Trophoblast cell (in vitro differentiated cells and primary cell): ENCODE measurements around the gene PDIA4.

Source experiments
- DNase-seq, 2 donors: peaks; one replicate each; pipeline ENCODE4 v3.0.0-alpha.2; 2016
- H2AFZ ChIP-seq: 2 replicates; pipeline ENCODE4 v1.6.1; 2013; ENCODE audit warnings: low read length, moderate library complexity, mild to moderate bottlenecking; ENCODE audit not compliant: insufficient read depth, poor library complexity
- H2AK5ac ChIP-seq: 2 replicates; pipeline ENCODE4 v1.6.1; 2013; ENCODE audit warnings: mild to moderate bottlenecking, low read length
- H2BK120ac ChIP-seq: 2 replicates; pipeline ENCODE4 v1.6.1; 2013; ENCODE audit warnings: low read length, mild to moderate bottlenecking, moderate library complexity; ENCODE audit not compliant: insufficient read depth, poor library complexity
- H2BK12ac ChIP-seq: 2 replicates; pipeline ENCODE4 v1.6.1; 2013; ENCODE audit warnings: mild to moderate bottlenecking, low read length, moderate library complexity
- H2BK5ac ChIP-seq: 2 replicates; pipeline ENCODE4 v1.6.1; 2013; ENCODE audit warnings: low read length, low read depth, moderate library complexity, mild to moderate bottlenecking; ENCODE audit not compliant: poor library complexity
- H3K14ac ChIP-seq: 2 replicates; pipeline ENCODE4 v1.6.1; 2013; ENCODE audit warnings: mild to moderate bottlenecking, low read length
- H3K18ac ChIP-seq: 2 replicates; pipeline ENCODE4 v1.6.1; 2013; ENCODE audit warnings: mild to moderate bottlenecking, low read length
- H3K23ac ChIP-seq: 2 replicates; pipeline ENCODE4 v1.6.1; 2013; ENCODE audit warnings: low read length
- H3K27ac ChIP-seq: 2 replicates; pipeline ENCODE4 v1.5.1; 2013; ENCODE audit warnings: low read depth, mild to moderate bottlenecking, inconsistent platforms, low read length, moderate library complexity
- H3K27me3 ChIP-seq: 2 replicates; pipeline ENCODE4 v1.6.1; 2013; ENCODE audit warnings: inconsistent platforms, mild to moderate bottlenecking, low read length, moderate library complexity; ENCODE audit not compliant: insufficient read depth
- H3K36me3 ChIP-seq, 2 experiments: 1 replicate in 1 of 2; 2 replicates in 1 of 2; pipeline ENCODE4 v1.6.1; 2013; ENCODE audit warnings: low read length in 2 of 2, mild to moderate bottlenecking in 2 of 2, moderate library complexity in 1 of 2; ENCODE audit not compliant: insufficient read depth in 2 of 2, control insufficient read depth in 1 of 2
- H3K4ac ChIP-seq: 2 replicates; pipeline ENCODE4 v1.6.1; 2013; ENCODE audit warnings: low read depth, mild to moderate bottlenecking, low read length, moderate library complexity
- H3K4me1 ChIP-seq, 2 experiments: 1 replicate in 1 of 2; 2 replicates in 1 of 2; pipeline ENCODE4 v1.6.1; 2013; ENCODE audit warnings: low read length in 2 of 2, mild to moderate bottlenecking in 2 of 2, moderate library complexity in 1 of 2; ENCODE audit not compliant: insufficient read depth in 2 of 2, control insufficient read depth in 1 of 2
- H3K4me2 ChIP-seq: 2 replicates; pipeline ENCODE4 v1.6.1; 2013; ENCODE audit warnings: inconsistent platforms, mild to moderate bottlenecking, low read length, moderate library complexity
- H3K4me3 ChIP-seq: 2 replicates; pipeline ENCODE4 v1.5.1; 2013; ENCODE audit warnings: mild to moderate bottlenecking, low read depth, low read length, inconsistent platforms
- H3K79me1 ChIP-seq: one replicate; pipeline ENCODE4 v1.6.1; 2013; ENCODE audit warnings: low read length
- H3K79me2 ChIP-seq: 2 replicates; pipeline ENCODE4 v1.6.1; 2013; ENCODE audit warnings: low read length, mild to moderate bottlenecking; ENCODE audit not compliant: control insufficient read depth, insufficient read depth, poor library complexity
- H3K9ac ChIP-seq: 2 replicates; pipeline ENCODE4 v1.6.1; 2013; ENCODE audit warnings: mild to moderate bottlenecking, low read length
- H3K9me3 ChIP-seq: 2 replicates; pipeline ENCODE4 v1.6.1; 2013; ENCODE audit warnings: low read depth, mild to moderate bottlenecking, control low read depth, inconsistent platforms, low read length; ENCODE audit not compliant: insufficient read depth
- H4K12ac ChIP-seq: 2 replicates; pipeline ENCODE4 v1.6.1; 2013; ENCODE audit warnings: low read depth, mild to moderate bottlenecking, low read length, moderate library complexity
- H4K8ac ChIP-seq: 2 replicates; pipeline ENCODE4 v1.6.1; 2013; ENCODE audit warnings: low read depth, mild to moderate bottlenecking, low read length, moderate library complexity
- H4K91ac ChIP-seq: one replicate; pipeline ENCODE4 v1.6.1; 2013; ENCODE audit warnings: low read depth, mild to moderate bottlenecking, low read length, moderate library complexity
- WGBS: extraction: QIAGEN DNeasy Blood & Tissue Kit; methylation state at CpG from one replicate; pipeline ENCODE4 v1.1.7; 2013; ENCODE audit warnings: missing lambda C conversion rate; ENCODE audit not compliant: insufficient read length, insufficient coverage; ENCODE audit errors: extremely low coverage; 5-methylcytosine and 5-hydroxymethylcytosine counted together

Gene PDIA4

GRCh38 chr7:149001427-149002068 is 26.8 kb downstream of the PDIA4 start:
- no CpG with 5 or more reads among the region's 11 CpGs for WGBS
- no peak overlapping the region for H2BK12ac ChIP-seq
- no peak overlapping the region for H3K18ac ChIP-seq
- no peaks in the 10 kb centered on the region for H3K27me3 ChIP-seq
- H3K4me3 ChIP-seq, result no peak overlapping the region
- H3K79me2 ChIP-seq, result no peaks in the 10 kb centered on the region
- no peak overlapping the region for H3K4me2 ChIP-seq
- H3K23ac ChIP-seq, result no peak overlapping the region
- no peak overlapping the region for H4K12ac ChIP-seq
- H2AK5ac ChIP-seq, result no peak overlapping the region
- no peak overlapping the region for H3K27ac ChIP-seq
- H3K36me3 ChIP-seq, result peaks cover 47 to 50% of the 10 kb centered on the region in 2 experiments
- DNase-seq, result peak in 1 of 2 donors; percentile 54
- H4K8ac ChIP-seq, result no peak overlapping the region
- peaks cover 3% of the 10 kb centered on the region for H3K9me3 ChIP-seq
- no peak overlapping the region for H3K14ac ChIP-seq
- no peak overlapping the region for H2BK5ac ChIP-seq
- H2AFZ ChIP-seq, result no peak overlapping the region
- H3K79me1 ChIP-seq, result no peaks in the 10 kb centered on the region
- H3K4me1 ChIP-seq, result peaks cover 0 to 3% of the 10 kb centered on the region in 2 experiments
- no peak overlapping the region for H2BK120ac ChIP-seq
- H4K91ac ChIP-seq, result no peak overlapping the region
- no peak overlapping the region for H3K9ac ChIP-seq
- no peak overlapping the region for H3K4ac ChIP-seq

GRCh38 chr7:149000961-149001360 is 27.3 kb downstream of the PDIA4 start:
- no peak overlapping the region for H4K91ac ChIP-seq
- H3K4ac ChIP-seq, result no peak overlapping the region
- H3K27me3 ChIP-seq, result no peaks in the 10 kb centered on the region
- no peak overlapping the region for H3K9ac ChIP-seq
- peaks cover 0 to 3% of the 10 kb centered on the region in 2 experiments for H3K4me1 ChIP-seq
- no peak for DNase-seq
- H3K9me3 ChIP-seq, result no peaks in the 10 kb centered on the region
- no peak overlapping the region for H2AFZ ChIP-seq
- no peaks in the 10 kb centered on the region for H3K79me2 ChIP-seq
- no CpG with 5 or more reads among the region's 5 CpGs for WGBS
- no peaks in the 10 kb centered on the region for H3K79me1 ChIP-seq
- H3K18ac ChIP-seq, result no peak overlapping the region
- no peak overlapping the region for H2BK12ac ChIP-seq
- H3K36me3 ChIP-seq, result peaks cover 41 to 44% of the 10 kb centered on the region in 2 experiments
- no peak overlapping the region for H3K4me2 ChIP-seq
- no peak overlapping the region for H2BK120ac ChIP-seq
- no peak overlapping the region for H3K4me3 ChIP-seq
- H2BK5ac ChIP-seq, result no peak overlapping the region
- no peak overlapping the region for H3K14ac ChIP-seq
- no peak overlapping the region for H3K23ac ChIP-seq
- H2AK5ac ChIP-seq, result no peak overlapping the region
- H4K8ac ChIP-seq, result no peak overlapping the region
- H3K27ac ChIP-seq, result no peak overlapping the region
- H4K12ac ChIP-seq, result no peak overlapping the region

GRCh38 chr7:148999192-148999591 is 29.1 kb downstream of the PDIA4 start:
- Histone ChIP-seq H3K23ac (no peak overlapping the region), H4K91ac (no peak overlapping the region), H3K4ac (no peak overlapping the region), H2AK5ac (no peak overlapping the region), H4K12ac (no peak overlapping the region), H3K9ac (no peak overlapping the region), H3K4me2 (no peak overlapping the region), H2BK120ac (no peak overlapping the region), H2BK12ac (no peak overlapping the region), H4K8ac (no peak overlapping the region), H3K79me2 (no peaks in the 10 kb centered on the region), H3K79me1 (no peaks in the 10 kb centered on the region), H3K4me1 (peaks cover 0 to 3% of the 10 kb centered on the region in 2 experiments), H3K36me3 (peaks cover 24 to 27% of the 10 kb centered on the region in 2 experiments), H3K27ac (no peak overlapping the region), H3K4me3 (no peak overlapping the region), H3K18ac (no peak overlapping the region), H3K9me3 (no peaks in the 10 kb centered on the region), H3K27me3 (no peaks in the 10 kb centered on the region), H3K14ac (no peak overlapping the region), H2AFZ (no peak overlapping the region), H2BK5ac (no peak overlapping the region)
- no CpG with 5 or more reads among the region's 6 CpGs for WGBS
- DNase-seq, result no peak

GRCh38 chr7:148997497-148997896 is 30.8 kb downstream of the PDIA4 start:
- Histone ChIP-seq H3K27ac (no peak overlapping the region), H3K18ac (no peak overlapping the region), H2AK5ac (no peak overlapping the region), H3K9me3 (no peaks in the 10 kb centered on the region), H2AFZ (no peak overlapping the region), H3K27me3 (no peaks in the 10 kb centered on the region), H3K79me1 (no peaks in the 10 kb centered on the region), H3K4me2 (no peak overlapping the region), H2BK12ac (no peak overlapping the region), H4K91ac (no peak overlapping the region), H3K36me3 (peaks cover 10 to 12% of the 10 kb centered on the region in 2 experiments), H3K4me3 (no peak overlapping the region), H3K23ac (no peak overlapping the region), H3K9ac (no peak overlapping the region), H2BK120ac (no peak overlapping the region), H4K8ac (no peak overlapping the region), H2BK5ac (no peak overlapping the region), H3K4ac (no peak overlapping the region), H4K12ac (no peak overlapping the region), H3K4me1 (peaks cover 0 to 3% of the 10 kb centered on the region in 2 experiments), H3K14ac (no peak overlapping the region), H3K79me2 (no peaks in the 10 kb centered on the region)
- DNase-seq, result no peak
- WGBS, result no CpG with 5 or more reads among the region's 4 CpGs
